ENCODE measurements around the gene TMEM92.
A peak's percentile ranks its signal among the peaks of the same experiment; 100 is the strongest.
"Not testable (repeated sequence)": the region's sequence is repeated elsewhere in the genome, so short reads cannot be mapped to it uniquely, and the experiment has no call there.

The TMEM92 gene

DNA sequence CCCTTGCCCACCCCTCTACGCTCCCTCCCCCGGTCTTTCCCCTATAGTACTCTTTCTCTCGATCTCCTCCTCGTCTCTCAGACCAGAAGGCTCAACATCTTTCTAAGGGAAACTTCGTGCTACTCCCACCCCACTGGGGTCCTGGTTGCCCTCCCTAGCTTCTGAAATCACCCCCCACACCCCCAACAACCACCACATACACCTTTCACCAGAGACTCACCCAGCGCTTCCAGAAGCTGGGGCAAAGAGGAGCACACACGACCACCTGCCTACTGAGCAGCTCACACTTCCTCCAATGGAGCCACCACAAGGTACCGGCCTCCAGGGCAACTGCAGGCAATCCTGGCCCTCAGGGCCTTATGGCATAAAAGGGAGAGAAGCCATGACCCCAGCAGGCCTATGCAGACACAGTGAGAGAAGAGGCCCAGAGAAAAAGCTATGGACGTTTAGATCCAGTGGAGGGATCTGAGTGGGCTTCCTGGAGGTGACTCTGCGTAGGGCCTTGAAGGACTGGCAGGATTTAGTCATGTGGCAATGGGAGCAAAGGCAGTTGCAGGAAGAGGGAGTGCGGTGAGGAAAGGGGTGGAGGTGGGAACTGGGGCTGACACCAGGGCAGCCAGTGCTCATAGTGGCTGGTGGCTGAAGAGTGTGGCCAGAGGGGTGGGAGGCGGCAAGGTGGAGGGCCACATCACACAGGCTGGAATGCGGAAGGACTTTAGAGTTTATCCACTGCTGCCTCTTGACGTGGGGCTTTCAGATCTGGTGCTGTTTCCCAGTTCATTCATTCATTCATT is 12.1 kb upstream of the TMEM92 start:
- no peak for DNase-seq

DNA sequence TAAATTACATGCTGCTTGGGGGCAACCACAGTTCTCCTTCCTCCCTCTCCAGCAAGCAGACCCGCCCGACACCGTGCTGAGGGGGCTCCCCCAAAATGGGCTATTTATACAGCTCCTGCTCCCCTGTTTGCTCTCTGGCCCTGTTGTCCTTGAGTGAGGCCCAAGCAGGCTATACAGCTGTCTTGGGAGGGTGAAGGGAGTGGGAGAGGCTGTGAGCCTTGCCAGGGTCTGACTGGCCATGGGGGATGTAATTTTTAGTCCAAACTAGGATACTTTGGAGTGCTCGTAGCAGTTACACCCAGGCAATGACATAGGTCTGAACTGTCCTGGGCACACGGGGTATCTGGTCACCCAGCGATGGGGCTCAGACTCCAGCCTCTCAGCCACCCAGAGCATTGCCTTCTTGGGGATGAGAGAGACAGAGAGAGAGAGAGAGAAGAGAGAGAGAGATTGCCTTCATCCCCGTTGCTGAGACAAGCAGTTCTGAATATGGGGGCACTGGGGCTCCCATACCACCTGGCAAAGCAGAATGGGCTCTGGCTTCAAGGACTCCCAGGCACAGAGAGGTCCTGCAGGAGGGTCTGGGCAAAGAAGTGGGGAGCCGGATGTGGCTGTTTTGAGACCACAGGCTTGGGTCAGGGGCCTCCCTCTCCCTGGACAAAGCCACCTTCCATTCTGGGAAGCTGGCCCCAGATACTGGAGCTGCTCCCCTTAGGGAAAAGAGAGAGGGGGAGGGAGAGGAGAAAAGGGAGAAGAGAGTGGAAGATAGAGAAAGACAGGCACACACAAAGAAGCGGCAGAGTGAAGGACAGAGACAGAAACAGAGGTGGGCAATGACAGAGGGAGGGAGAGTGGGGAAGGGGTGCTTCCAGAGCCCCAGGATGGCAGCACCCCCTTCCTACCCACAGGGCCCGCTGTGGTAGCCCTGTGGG is 10.7 kb upstream of the TMEM92 start:
- DNase-seq = no peak

DNA sequence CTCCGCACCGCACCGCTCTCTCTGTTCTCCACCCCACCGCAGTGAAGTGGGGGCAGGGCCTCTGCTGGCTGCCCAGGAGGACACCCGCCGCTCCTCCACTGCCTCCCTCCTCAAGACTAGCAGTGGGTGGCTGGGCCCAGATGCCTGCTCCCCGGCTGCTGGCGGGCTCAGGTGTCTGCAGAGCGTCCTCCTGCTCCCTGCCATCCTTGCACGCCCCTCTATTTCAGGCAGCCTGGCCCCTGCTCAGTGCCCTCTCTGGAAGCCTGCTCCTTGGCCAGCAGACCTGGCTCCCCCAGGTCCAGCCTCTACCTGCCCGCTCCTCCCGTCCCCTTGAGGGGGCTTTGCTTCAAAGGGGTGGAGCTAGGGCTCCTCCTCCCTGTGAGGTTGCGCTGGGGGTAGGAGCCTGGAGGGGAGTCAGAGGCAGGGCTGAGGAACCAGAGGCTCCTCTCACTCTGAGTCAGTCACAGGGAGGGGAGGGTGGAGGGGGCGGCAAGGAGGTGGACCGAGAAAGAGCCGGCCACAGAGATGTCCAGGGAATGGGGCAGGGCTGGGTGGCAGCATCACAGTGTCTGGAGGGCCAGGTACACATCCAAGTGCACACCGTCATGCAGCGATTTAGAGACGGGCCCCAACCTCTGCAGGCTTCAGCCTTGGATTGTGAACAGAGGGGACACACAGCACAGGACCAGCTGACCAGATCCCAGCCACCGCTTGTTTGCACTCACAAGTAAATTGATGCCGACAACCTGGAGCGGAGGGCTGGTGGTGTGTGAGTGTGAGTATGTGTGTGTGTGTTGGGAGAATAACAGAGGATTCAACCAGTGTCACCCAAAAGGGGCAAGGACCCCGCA is 9.8 kb upstream of the TMEM92 start:
- no peak for DNase-seq

DNA sequence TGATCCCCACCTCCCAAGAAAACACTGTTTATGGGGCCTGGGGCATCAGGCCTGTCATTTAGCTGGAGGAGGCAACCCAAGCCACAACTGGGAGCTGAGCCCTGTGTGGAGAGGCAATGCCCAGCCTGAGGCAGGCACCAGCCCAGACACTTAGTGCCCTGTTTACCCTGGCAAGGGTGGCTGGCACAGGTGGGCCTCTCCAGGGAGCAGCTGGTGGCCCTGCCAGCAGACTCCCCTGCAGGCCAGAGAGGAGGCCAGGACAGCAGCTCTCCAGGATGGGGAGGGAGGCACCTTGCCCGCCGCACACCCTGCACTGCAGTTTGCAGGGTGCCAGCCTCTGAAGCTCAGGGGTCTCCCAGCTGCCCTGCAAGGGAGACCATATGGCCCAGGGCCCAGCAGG is 9.1 kb upstream of the TMEM92 start:
- no peak for DNase-seq

DNA sequence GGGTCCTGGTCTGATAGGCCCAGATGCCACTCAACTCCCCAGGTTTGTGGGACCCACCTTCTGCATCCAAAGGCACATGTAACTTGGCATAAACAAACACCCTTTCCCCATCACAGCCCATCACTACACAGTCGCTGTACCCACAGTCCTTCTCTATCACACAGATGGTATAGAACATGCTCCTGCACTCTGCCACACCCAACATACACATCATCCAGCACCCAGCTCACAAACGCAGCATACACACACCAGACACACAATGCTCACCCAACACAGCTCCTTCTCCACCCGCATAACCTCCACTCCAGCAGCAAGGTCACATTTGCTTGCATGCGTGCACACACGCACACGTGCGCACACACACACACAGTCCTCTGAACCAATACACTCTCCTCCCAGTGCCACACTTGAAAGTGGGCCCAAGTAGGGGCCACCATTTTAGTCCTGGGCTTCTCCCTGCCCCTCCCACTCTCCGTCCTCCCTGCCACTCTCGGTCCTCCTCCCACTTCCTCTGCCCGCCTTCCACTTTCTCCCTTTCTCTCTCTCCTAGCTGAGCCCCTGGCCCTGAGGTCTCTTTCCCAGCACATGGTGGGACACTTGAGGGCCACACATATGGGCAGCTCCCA is 8.5 kb upstream of the TMEM92 start:
- DNase-seq = no peak

DNA sequence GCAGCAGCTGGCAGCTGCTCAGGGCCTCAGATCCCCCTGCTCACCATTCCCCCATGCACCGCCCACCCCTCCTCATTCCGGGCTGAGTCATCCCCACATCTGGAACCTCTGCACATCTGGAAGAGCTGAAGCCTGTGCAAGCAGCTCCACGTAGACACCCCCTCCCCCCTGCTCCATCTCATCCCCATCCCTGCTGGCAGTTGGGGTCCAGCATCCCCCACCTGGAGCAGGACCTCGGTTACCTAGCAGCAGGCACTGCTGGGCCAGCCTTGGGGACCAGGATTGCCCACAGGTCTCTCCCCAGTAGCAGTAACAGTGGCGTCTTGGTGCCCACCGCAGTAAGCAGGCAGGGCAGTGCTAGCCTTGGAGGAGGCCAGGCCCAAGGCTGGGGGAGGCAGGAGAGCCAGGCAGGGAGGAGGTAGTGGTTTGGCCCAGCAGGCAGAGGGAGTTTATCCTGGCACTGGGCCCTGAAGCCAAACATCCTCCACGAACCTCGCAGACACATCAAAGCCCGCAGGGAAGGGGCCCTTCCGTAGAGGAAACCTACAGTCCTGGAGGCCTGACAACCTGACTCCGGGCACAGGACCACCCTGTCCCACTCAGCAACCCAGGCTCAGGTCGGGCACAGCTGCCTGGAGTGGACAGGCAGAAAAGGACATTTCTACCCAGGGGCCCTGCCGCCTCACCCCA is 7.7 kb upstream of the TMEM92 start:
- DNase-seq = no peak

DNA sequence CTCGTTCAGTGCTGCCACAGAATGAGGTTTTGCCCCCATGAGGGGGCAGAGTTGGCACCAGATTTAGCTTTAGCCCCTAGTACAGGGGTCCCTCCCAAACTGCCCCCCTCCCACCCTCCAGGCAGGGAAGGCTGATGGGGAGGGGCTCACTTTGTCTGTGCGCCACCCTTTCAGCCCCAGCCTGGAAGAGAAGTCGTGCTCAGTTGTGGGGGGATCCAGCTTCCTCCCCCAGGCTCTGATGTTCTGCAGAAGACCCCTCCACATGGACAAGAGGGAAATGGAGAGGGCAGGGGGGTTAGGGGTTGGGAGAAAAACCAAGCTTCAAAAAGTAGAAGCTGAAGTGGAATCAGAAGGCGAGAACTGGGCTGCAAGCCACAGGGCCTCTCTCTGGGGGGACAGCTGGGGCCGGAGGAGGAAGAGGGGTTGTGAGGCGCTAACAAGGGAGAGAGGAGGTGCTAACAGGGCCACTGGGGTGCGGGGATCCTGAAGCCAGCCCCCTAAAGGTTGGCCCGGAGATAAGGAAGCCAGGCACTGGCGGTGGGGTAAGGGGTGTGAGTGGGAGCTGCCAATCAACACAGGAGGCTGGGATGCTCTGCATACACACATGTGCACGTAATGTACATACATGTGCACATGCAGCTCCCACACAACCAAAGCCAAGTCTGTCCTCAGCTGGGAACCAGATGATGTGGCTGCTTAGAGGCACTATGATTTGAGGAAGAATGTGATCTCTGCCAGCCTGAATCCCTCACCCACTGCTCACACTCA is 7.0 kb upstream of the TMEM92 start:
- no peak for DNase-seq

DNA sequence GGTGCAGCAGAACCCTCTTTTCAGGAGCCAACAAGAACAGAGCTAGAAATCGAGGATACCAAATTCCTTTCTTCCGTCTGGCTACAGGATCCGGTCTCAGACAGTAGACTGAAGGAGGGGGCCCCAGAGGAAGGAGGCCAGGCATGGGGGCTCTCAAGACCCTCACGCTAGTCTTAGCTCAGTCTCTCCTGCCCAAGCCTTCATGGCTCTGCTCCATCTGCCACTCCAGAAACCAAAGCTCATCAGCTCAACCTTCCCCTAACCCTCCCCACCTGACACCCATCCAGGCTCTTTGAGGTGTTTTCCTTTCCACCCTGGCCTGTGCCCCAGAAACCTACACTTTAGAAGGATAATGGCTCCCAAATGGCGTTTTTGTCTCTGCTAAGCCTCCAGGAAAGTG is 6.2 kb upstream of the TMEM92 start:
- no peak for DNase-seq

DNA sequence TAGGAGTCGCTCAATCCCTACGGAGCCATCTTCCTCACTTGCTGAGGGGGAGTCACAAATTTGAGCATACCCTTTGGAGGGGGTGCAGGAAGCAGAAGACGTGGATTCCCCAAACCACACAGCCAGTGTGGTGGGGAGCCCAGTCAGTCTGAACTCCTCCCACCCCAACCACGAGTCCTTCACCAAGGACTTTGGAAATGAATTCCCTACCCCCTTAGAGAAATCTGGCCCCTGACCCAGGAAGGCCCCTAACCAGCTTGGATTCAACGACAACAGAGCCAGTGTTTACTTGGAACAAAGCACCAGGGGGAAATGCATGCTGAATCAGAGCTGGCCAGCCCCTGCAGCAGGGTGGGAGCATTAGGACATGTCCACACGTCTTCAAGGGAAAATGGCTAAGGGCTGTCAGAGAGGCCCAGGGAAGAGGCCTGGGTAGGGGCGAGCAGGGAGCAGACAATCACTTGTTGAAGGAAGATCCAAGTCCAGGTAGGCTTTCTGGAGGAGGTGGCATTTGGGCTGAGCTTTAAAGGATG is 5.5 kb upstream of the TMEM92 start:
- no peak for DNase-seq

DNA sequence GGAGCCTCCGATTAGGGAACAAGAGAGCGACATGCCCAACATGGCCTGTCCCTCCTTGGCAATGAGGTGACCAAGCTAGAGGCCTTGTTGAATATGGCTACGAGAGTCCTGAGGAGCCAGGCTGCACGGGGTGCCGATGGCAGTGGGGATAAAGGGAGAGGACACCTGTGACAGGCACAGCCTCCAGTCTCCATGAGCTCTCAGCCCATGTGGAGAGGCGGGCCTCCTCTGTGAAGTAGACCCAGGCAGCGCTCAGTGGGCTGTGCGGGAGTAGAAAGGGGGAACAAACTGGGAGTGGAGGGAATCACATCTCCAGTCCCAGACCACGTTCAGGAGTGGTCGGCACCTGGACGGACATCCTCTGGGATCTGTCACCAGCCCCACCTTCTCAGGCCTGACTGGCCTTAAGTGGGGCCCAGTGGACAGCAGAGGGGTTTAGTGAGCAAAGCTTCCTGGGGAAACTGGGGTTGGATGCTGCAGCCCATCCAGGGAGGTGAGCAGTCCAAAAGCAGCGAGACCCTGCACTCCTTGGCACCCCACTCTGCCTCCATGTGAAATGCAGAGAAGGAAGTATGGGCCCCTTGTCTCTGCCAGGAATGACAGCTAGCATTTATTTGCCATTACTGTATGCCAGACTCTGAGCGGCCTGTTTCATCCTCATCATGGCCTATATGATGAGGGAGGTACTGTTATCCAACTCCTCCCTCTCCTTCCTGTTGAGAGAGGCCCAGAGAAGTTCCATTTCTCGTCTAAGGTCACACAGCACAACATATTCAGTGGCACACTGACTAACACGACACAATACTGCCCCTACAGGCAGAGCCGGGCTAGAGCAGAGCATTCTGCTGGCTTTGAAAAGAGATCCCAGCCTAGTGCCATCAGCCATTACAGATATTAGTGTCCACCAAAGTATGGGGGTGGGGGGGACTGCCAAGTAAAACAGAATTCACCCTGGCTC is 4.5 kb upstream of the TMEM92 start:
- DNase-seq = peak; percentile 32 to 54

DNA sequence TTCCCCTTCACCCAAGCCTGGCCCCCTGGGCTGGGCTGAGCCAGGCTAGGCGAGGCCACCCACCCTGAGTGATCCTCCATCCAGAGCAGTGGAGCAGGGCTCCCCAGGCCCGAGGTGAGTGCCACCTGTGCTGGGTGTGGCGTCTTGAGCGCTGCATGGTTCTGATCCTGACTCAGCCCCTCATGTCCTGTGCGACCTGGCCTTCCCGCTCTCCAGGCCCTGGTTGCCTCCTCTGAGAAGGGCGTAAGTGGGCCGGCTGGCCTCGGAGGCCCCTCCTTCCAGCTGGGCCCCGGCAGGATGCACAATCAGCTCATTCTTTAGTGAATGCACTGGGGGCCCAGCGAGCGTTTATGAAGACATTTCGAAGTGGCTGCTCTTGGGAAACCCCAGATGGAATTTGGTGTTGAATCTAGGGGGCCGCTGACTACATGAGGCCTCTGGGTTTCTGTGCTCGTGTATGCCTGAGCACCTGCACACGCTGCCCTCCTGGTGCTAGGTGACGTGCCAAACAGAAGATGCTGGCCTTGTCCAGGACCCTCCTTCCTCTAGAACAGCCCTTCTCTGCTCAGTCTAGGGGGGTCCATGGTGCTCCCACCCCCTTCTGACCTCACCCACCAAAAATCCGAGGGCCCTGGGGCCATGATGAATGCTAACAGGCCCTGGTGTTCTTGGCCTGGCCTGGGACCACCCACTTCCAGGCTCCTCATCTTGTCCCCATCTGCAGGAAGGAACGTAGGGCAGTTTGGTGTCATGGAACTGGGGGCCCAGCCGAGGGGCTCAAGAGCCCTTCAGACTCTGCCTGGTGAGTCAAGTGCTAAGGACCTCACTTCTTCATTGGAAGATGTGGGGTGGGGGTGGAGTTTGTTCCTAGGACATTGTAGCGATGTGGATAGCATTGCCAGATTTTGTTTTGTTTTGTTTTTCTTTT is 3.6 kb upstream of the TMEM92 start:
- DNase-seq = no peak

DNA sequence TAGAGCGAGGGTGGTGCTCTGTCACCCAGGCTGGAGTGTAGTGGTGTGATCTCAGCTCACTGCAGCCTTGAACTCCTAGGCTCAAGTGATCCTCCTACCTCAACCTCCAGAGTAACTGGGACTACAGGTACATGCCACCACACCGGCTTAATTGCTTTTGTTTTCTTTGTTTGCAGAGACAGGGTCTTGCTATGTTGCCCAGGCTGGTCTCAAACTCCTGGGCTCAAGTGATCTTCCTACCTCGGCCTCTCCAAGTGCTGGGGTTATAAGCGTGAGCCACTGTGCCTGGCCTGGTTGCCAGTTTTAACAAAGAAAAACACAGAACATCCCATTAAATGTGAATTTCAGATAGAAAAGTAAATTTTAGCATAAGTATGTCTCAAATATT is 2.9 kb upstream of the TMEM92 start:
- not testable (repeated sequence) for DNase-seq

DNA sequence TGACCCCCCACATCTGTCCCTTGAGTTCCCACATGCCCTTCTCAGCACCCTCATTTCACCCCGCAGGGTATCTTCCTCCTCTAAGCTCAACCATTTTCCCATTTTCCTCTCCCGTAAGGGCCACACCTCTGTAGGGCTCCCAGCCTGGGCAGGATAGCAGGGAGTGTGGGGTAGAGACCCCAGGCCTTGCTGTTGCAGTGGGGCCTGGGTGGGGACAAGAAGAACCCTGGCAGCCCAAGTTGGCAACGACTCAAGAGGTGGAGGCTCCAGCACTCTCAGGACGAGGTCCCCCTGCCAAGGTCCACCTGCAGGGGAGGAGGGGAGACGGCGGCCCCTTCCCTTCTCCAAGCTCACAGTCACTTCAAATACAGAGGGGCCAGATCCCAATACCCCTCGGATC is 2.0 kb upstream of the TMEM92 start:
- DNase-seq = no peak

DNA sequence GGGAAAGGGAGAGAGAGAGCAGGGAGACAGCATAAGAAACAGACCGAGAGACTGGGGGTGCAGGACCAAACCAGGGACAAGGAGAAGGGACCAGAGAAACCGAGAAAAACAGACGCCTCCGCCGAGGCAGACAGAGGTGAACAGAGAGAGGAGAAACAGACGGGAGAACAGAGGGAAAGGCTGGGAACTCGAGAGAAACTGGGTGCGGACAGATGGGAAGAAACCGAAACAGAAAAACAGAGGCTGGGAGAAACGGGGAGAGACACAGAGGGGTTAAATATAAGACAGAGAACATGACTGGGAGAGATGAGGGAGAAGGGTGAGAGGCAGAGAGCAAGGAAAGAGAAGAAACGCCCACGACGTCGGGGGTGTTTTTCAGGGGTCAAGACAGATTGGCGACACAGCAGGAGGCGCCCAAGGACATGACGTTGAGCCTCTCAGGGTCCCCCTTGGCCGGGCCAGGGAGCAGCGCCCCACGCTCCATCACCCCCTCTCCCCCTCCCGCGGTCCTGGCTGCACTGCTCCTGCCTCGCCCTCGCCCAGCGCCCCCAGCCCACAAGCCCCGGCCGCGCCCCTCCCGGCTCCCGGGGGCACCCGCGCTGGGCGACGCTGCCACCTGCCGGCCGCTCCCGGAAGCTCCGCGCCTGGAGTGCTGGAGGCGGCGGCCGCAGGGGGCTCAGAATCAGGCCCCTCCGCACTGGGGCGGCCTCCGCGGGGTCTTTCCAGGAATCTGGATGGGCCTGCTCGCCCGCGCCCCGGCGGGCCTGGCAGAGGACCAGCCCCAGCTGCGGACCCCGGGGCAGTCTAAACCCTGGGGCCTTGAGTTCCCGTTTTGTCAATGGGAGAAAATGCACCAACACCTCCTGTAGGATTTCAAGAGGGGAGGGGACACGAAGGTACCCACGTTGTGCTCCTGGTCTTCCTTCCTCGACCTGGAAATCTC is 1.3 kb upstream of the TMEM92 start:
- DNase-seq = peak; percentile 17 to 54

DNA sequence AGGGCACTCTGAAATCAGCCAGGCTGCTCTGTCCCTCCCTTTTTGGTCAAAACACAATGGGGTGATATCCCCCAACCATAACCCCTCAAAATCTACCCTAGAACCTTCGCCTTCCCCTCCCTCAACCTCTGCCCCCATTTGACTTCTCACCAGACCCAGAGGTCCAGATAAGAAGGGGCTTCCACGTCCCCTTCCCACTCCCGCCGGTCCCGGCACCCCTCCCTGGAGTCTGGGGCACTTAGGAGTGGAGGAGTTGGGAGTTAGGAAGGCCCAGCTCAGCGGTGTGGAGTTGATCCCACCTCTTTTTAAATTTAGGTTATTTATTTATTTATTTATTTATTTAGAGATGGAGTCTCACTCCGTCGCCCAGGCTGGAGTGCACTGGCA is 619 bp upstream of the TMEM92 start:
- no peak for DNase-seq

DNA sequence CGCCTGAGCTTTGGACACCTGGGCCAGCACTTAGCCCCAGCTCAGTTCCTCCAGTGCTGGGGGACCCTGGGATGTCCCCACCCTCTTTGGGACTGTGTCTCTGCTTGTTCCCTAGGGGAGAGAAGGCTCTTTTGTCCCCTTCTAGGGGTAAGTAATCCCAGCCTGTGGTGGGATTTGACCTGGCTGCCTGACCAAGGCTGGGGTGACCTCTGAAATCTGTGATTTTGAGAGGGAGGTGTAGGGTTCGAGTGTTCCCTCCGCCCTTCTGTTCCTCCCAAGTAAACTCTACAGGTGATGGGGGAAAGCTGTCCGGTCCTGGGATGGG is 593 bp downstream of the TMEM92 start:
- no peak for DNase-seq

DNA sequence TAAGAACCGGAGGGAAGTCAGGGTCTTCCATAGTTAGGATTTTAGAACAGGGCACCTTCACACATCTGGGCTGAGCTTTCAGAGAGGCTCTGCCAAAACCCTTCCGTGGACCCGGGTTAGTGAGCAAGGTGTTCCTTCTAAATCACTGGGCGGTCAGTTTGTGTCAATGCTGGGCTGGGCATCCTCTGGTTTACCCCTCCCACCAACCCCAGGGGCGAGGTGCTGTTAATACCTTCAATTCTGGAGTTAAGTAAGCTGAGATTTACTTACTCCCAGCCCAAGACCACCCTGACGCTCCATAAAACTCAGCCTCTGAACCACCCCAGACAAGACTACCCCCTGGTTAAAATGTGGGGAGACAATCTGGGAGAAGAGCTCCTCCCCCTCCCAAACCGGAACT is 1.0 kb downstream of the TMEM92 start:
- DNase-seq = no peak
